Astrocyte of the spinal cord (primary cell): Measurements from ENCODE around the gene OGFOD1.

Source experiments
- DNase-seq: peaks from one replicate; pipeline ENCODE4 v3.0.0; 2011; ENCODE audit warnings: low read depth, low spot score
- H3K4me3 ChIP-seq: 2 replicates; pipeline ENCODE4 v1.5.1; 2011; ENCODE audit warnings: low read depth, mild to moderate bottlenecking, low read length, moderate library complexity
- CTCF ChIP-seq: IDR thresholded peaks from 2 replicates; pipeline ENCODE4 v1.5.1; 2012; ENCODE audit warnings: low read depth, mild to moderate bottlenecking, low read length, inconsistent platforms
- in situ Hi-C: cut with HindIII; loops from 2 replicates; pipeline ENCODE4 v1.10.0; 2017; ENCODE audit warnings: low sequenced_read_pairs

The OGFOD1 gene

DNA sequence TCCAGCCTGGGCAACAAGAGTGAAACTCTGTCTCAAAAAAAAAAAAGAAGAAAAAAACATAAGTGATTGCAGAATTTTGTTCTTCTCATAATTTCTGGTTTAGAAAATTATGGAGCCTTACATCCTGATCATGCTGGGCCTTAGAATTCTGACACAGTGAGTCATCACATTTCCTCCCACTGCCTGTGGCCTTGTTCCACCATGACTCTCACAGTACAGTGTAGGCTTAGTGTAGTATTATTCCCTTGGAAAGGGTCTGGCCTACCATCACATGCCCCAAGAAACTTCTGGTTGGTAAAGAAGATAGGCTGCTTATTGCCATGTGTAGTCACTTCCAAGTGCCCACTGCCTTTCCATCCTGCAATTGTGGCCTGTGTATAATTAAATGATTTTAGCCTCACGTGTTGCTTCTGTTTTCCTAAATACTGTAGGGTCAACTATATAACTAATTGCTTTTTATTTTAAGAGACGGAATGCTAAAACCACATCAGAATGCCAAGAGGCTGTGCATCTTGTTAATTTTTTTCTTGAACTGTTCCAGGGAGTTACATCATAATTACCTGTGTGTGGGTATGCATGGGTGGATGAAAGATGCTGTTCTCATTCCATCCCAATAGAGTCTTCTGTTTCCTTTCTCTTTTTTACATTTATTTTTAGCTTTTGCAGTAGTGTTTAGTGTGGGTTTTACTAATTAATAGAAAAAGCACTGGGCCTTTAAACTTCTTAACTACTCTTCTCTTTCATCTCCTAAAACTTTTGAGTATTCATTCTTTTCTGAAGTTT, 25.9 kb downstream of the OGFOD1 start:
- H3K4me3 ChIP-seq, result no peak overlapping the region
- TF ChIP-seq CTCF, result no peak
- DNase-seq, result peak; percentile 93
- in situ Hi-C loops, result no loop called here

DNA sequence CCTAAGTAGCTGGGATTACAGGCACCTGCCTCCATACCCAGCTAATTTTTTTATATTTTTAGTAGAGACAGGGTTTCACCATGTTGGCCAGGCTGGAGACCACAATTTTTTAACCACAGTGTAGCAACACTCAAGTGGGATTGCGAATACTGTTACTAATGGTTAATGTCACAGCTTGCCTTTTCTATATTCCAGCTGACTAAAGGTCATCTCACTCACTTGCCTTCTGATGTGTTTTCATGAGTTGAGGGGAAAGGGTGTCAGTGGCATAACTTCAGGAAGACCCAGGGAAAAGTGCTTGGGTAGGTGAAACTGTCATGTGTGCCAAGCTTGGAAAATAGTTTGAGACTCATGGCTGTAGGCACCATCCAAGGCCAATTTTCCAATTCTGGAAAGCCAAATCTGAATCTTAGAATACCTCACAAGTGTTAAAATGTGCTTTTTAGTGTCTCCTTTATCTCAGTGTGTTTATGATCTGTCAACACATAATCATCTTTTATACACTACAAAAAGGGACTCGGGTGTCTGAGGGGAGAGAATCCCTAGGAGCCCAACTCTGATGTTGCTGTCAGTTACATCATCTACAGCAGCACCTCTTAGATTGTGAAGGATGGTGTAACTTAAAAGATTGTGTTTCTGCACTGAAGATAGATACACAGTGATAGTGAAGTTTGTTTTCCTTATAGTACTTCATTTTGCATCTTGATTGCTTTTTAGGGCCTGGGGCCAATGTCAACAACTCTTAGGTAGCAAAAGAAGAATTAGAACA, 27.1 kb downstream of the OGFOD1 start:
- no peak for TF ChIP-seq CTCF
- in situ Hi-C loops, result no loop called here
- H3K4me3 ChIP-seq, result no peak overlapping the region
- peak; percentile 19 for DNase-seq

DNA sequence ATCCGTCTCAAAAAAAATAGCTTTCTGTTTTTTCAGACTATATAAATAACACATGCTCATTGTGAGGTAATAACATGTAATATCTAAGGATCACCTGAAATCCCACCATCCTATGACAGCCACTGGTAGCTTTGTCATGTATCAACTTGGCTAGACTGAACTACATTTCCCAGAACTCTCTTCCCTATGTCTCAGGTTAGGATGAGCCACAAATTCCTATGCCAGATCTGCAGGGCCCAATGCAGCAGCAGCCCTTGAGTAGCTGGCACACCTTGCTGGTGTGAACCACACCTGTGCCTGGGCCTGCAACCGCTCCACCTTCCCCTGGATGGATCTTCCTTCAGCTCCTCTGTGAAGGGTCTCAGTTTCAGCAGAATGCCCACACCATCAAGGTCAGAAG, 28.1 kb downstream of the OGFOD1 start:
- no peak for DNase-seq
- in situ Hi-C loops, result no loop called here
- TF ChIP-seq CTCF, result no peak
- H3K4me3 ChIP-seq, result no peak overlapping the region

DNA sequence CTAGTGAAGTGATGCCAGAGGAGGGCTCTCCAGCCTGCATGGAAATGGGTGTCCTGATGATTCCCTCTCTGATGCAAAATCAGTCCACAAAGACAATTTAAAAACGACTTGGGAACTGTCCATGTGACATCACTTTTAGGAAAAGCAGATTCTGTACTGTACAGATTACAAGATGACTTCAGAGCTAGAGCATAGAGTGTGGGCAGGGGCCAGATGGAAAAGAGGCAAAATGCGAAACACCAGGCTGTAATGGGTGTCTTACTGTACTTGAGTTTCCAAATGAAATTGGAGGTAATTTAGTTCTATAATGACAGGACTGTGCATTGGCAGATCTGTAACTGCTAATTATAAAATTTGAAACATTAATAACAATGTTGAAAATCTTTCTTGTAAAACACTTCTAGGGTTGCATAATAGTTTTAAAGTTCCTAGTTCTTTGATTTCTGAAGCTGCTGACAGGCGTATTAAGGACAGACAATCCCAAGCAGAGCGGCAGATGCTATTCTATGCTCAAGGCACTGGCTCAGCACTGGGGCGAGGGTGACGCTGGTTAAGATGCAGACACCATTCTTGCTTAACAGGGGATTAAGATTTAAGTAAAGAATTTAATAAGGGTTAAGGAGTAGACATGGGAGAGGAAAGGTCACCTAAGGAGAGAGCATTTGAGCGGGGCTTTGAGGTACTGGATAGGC, 29.6 kb downstream of the OGFOD1 start:
- in situ Hi-C loops, result no loop called here
- no peak overlapping the region for H3K4me3 ChIP-seq
- DNase-seq, result no peak
- no peak for TF ChIP-seq CTCF

DNA sequence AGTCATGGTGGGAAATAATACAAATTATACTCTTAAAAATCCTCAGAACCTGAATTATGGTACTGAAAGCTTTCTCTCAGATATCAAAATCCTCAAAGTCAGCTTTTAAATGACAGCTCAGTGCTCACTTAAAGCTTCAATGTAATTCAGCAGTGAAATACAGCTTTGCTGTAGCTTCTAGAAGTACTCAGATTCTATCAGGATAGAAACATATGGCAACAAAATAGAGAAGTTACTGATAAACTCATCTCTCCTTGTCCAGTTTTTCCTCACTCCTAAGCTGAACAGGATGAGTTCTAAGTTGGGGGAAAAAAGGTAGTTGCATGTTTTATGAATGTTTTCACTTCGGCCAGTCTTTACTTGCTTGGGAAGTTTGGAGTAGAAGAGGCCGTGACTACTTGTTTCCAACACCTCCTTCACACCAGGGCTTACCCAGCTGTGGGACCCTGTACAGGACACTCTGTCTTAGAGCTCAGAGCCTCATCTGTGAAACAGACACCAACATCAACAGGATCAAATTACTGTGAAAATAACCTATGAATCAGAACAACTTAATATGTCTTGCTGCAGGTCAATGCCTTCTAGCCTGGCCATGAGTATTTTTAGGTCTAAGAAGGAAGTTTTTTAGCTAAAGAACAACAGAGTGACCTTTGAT, 30.2 kb downstream of the OGFOD1 start:
- DNase-seq, result peak; percentile 72
- in situ Hi-C loops, result no loop called here
- TF ChIP-seq CTCF, result no peak
- no peak overlapping the region for H3K4me3 ChIP-seq

- in situ Hi-C loops, result no loop called here
- no peak for DNase-seq
- TF ChIP-seq CTCF, result no peak
- H3K4me3 ChIP-seq, result no peak overlapping the region
Measured at GRCh38 chr16:56482683-56483236, 31.4 kb downstream of the OGFOD1 start.
